Right ventricle myocardium superior (tissue), 1 donor: ENCODE measurements around the gene SGO1. TPM values are rescaled to one million over a fixed set of nuclear protein-coding genes. Genes with fewer than 3 reads are reported as not detected.

Experiments
- ATAC-seq: fragments of 200-7000 bp; cut with Tn5 transposase; one replicate; pipeline ENCODE4 v1.9.1; 2020; ENCODE audit warnings: mild to moderate bottlenecking; ENCODE audit not compliant: poor library complexity
- DNase-seq: peaks from one replicate; pipeline ENCODE4 v3.0.0-alpha.2; 2020
- intact Hi-C: fragments of 100-400 bp; cut with DNase I; formaldehyde crosslinking; loops from one replicate; pipeline ENCODE4 v1.11.2; 2022
- microRNA-seq: library from miRNA; unstranded; fragments of <30 nt; microRNA quantifications from one replicate; pipeline ENCODE4 v1.2.0, GENCODE V29; 2020
- total RNA-seq: library from RNA; stranded (reverse); fragmentation: NEBNext Ultra II Directional; extraction: Animal tissue kit (Norgen Biotek cat#: 25700); gene quantifications from one replicate; pipeline ENCODE4 v1.2.1, GENCODE V29; 2021
- donor health status: DM: no; HTN: yes; CAD: no; lungs with severe emphysema.

Gene SGO1
- total RNA-seq, 1 donor from 2014 or later: 0.59 TPM

- intact Hi-C loops: no loop called here
- no peak for ATAC-seq
- no peak for DNase-seq
Observed at GRCh38 chr3:20123131-20123652, 62.8 kb downstream of the SGO1 start.

GRCh38 chr3:20121088-20121487 is 64.9 kb downstream of the SGO1 start:
- DNase-seq: no peak
- no peak for ATAC-seq
- intact Hi-C loops: no loop called here

Small RNA genes lying within 50 kb of the gene (microRNA-seq; reads per million reads assigned to microRNA genes)
- gene MIR3135A: not detected

Other genes with a start within 250 kb of the SGO1 start
- 52.6 TPM for gene RAB5A, start 239.1 kb downstream of the SGO1 start, total RNA-seq
- not detected for gene PP2D1, start 173.9 kb downstream of the SGO1 start, total RNA-seq
- 117 TPM for gene KAT2B, start 145.8 kb downstream of the SGO1 start, total RNA-seq